GM18508 (cell line): Measurements from ENCODE around the gene ATP7B.

ENCODE experiments used
- ATAC-seq: cut with Tn5 transposase; IDR thresholded peaks from one replicate; pipeline ENCODE4 v1.9.1; 2021; ENCODE audit warnings: moderate number of reproducible peaks; ENCODE audit not compliant: insufficient read depth, unreplicated experiment

The ATP7B gene

DNA sequence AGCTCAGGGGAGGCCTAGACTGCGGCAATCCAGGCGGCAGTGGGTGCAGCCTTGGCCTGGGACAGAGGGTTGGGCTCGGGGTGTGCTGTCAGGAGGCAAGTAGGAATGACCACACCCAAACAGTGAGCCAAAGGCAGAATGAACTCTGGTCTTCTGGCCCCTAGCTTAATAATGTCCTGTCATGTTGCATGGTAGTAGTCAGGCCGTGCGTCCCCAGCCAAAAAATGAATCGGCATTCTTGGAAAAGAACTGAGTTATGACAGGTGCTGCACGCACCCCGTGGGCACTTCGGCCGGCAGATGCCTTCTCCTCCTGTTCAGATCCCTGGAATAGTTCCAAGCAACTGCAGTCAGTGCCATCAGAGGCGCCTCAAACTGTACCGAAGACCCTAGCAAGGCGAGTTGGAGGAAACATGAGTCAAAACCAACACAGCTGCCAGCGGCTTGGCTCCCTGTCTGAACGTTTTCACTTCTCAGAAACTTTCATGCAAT is 55.9 kb downstream of the ATP7B start:
- ATAC-seq: no peak

DNA sequence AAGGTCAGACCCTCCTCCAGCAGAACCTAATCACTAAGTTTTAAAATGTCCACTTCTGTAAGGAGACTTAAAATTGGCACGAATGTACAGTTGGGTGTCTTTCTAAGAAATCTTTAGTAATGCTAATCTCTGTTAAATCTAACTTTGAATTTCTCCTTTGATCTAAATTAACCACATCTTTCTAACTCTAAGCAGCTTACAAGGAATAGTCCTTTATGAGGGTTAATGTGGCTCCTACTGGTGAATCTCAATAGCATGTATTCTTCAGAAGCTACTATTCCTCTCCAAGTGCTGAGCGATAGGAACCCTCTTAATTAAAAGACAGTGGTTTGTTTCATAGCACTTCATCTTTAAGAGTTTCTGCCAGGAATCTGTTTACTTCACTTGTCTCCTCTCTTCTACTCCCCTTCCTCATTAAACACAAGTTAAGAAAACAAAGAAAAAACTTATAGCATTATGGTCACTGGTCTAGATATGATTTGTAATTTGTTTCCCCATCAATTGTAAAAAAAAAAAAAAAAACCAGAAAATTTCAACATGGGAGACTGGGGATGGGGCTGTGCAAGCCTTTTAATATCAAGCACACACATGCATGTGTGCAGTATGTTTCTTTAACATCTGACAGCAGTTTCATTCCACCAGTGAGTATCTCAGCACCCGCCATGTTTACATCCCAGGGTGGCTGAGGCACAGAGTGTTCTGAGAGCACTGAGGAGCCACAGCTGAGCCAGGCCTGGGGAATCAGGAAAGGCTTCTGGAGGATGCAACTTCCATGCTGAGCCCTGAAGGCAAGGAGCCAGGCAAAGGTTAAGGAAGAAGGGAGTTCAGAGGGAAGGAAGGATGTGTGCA is 57.7 kb downstream of the ATP7B start:
- no peak for ATAC-seq

GRCh38 chr13:51950722-51951121 is 60.5 kb downstream of the ATP7B start:
- no peak for ATAC-seq

DNA sequence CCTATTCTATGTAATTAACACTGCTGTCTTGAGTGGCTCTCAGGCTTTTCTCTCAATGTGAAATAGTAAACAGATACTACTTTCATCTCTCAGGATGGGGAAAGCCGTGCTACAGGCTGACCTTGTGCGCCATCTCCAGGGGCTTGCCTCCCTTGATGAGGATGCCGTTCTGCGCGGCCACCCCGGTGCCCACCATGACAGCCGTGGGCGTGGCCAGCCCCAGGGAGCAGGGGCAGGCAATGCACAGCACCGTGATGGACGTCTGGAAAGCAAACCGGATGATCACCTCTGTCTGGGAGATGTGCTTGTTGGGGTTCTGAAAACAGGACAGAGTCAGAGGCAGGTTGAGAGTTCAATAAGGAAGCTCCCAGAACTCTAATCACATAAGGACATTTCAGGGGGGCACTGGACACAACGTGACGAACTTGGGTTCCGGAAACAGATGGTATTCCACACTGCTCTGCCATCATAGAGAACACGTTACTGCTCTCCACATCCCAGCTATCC is 65.0 kb downstream of the ATP7B start:
- ATAC-seq: no peak

DNA sequence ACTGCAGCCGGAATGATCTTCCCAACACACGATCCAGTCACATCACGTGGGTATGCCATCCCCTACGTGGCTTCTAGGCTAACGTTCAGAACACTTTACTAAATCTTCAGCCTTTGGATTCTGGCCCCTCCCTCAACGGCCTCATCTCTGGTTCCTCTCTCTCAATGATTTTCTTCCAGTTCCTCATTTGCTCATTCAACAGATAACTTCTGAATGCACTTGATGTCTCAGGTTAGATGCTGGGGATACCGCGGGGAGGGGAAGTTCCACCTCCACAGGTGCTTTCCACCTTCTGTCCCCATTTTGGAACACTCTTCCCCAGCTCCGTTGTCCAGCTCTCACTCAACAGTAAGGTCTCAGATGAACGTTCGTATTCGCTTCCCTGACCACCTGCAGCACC is 66.1 kb downstream of the ATP7B start:
- ATAC-seq: no peak

DNA sequence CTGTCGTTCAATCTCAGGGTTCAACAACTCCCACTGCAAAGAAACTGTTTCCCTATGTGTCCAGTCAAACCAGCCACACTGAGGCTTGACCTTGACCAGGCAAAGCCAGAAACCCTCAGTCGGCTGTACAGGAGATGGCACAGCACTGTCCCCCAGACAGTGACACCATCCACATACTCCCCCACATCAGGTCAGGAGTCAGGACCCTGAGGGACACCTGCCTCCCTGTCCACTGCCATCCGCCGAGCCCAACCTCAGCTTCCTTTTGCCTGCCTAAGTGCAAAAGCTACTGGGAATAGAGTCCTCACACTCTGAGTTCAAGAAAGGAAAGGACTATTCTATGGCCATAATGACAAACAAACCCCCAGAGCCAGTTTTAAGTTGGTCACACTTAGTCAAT is 66.8 kb downstream of the ATP7B start:
- no peak for ATAC-seq

DNA sequence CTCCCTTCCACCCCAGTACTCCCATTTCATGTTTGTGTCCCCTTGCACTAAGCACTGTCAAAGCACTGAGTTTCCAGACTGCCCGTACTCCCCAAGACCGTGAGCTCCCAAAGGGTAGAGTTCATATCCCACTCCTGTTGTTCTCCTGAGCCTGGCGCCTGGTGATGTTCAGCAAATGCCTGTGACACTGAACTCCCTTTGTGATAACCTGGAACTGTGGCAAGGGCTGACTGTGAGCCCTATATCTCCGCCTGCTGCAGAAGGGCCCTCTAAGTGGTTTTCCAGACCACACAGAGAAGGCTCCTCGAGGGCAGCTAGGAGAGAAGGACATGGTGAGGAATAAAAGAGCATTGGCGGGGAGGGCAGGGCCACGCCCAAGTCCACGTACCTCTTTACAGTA is 67.5 kb downstream of the ATP7B start:
- ATAC-seq: no peak

- ATAC-seq: no peak
Observed at GRCh38 chr13:51942189-51942588, 69.1 kb downstream of the ATP7B start.

- ATAC-seq: no peak
Observed at GRCh38 chr13:51938454-51938853, 72.8 kb downstream of the ATP7B start.

- no peak for ATAC-seq
Observed at GRCh38 chr13:51937320-51938290, 73.6 kb downstream of the ATP7B start.

DNA sequence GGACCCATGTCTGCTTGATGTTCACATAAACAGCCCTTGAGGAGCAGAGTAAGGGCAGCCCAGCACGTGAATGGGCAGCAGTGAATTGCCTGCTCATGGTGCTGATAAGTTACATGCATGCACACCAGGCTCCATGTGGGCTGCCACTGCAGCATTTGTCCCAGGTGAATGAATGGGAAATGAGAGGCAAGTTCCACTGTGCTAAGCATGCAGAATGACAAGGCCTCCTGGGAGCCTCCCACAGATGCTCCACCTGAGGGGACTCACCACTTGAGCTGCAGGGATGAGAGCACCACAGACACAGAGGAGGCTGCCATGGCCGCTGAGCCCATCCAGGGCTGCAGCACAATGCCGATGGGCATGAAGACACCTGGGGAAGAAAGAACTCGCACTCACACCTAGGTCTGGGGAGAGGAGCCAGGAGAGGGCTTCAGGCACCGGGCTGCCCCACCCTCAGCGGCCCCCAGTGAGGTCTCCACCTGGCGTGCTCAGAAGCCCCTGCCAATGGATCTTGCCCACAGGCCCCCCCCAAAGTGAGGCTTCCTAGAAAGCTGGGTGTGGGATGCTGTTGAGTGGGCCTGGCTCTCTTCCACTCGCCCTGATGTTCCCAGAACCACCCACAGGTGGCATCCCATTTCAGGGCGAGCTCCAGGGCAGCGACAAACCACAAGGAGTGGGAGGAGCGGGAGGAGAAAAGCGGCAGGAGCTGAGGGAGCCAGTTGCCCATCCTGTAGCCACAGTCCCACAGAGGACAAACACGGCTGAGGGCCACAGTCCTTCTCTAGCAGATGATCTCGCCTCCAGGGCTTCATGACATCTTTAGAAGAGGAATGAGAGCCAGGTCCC is 75.7 kb downstream of the ATP7B start:
- no peak for ATAC-seq

DNA sequence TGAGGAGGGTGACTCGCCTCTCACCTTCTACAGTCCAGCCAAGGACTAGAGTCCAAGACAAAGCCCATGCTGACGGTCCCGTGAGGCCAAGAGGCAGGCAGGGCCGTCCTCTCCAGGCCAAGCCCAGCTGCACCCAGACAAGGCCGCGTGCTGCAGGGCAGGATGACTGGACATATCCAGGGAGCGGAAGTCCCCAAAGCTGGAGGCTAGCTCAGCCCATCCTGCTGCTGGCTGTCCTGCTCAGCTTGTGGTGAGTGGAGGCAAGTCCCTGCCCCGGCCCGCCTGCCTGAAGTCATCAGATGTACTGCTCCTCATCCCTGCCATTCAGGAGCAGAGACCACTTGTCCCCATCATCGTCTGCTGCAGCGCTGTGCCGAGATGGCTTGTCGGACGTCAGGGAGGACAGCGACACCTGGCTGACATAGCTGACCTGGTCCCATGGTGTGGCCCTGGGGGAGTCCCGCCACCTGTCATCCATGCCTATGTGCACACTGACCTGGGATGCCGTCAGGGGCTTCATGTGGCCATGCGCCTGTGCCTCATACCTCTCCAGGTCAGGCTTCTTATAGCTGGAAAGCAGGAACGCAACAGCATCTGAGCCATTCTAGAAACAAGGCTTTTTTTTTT is 76.7 kb downstream of the ATP7B start:
- no peak for ATAC-seq

GRCh38 chr13:51933466-51934058 is 77.7 kb downstream of the ATP7B start:
- no peak for ATAC-seq

GRCh38 chr13:51932231-51932630 is 79.0 kb downstream of the ATP7B start:
- ATAC-seq: no peak

DNA sequence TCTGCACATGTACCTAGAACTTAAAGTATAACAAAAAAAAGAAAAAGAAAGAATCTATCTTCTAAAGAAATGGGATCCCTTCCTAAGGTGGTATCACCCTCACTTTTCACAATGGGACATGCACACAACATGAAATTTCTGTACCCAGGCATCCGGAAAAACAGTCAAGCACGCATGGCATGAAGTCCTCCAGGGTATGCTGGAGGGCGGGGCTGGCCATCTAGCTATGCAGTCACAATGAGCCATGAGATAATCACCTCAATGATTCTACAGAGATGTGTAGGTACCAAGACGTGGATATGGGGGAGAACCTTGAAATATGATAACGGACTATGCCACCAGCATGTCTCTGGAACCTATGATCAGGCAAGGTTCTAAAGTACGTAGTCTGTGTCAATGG is 79.6 kb downstream of the ATP7B start:
- no peak for ATAC-seq

GRCh38 chr13:51929699-51930098 is 81.6 kb downstream of the ATP7B start:
- no peak for ATAC-seq

DNA sequence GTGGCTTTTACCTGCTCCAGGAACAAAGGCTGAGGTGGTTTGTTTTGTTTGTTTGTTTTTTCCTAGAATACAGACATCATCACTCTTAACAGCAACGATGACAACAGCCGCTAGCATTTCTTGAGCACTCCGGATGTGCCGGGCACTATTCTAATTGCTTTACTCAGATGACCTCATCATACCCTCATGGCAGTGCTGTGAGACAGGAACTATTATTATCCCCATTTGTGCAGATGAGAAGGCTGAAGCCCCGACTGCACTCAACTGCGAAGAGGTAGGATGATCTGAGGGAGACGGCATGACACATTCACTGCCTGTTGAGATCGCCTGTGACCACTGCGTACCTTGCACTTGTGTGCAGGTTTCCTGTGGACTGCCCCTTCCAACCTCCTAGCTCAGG is 83.0 kb downstream of the ATP7B start:
- no peak for ATAC-seq

GRCh38 chr13:51927129-51927528 is 84.1 kb downstream of the ATP7B start:
- ATAC-seq: no peak

- no peak for ATAC-seq
Observed at GRCh38 chr13:51926528-51926885, 84.7 kb downstream of the ATP7B start.
